PFSK-1 (cell line): ENCODE measurements around the gene NES.

Experiments
- POLR2AphosphoS5 ChIP-seq: IDR thresholded peaks from 2 replicates; pipeline ENCODE4 v1.6.1; 2012; ENCODE audit warnings: low read depth, mild to moderate bottlenecking, control low read depth, low read length, moderate library complexity
- TAF1 ChIP-seq: IDR thresholded peaks from 2 replicates; pipeline ENCODE4 v1.6.1; 2012; ENCODE audit warnings: low read length, control low read depth, borderline replicate concordance; ENCODE audit not compliant: insufficient read depth

DNA sequence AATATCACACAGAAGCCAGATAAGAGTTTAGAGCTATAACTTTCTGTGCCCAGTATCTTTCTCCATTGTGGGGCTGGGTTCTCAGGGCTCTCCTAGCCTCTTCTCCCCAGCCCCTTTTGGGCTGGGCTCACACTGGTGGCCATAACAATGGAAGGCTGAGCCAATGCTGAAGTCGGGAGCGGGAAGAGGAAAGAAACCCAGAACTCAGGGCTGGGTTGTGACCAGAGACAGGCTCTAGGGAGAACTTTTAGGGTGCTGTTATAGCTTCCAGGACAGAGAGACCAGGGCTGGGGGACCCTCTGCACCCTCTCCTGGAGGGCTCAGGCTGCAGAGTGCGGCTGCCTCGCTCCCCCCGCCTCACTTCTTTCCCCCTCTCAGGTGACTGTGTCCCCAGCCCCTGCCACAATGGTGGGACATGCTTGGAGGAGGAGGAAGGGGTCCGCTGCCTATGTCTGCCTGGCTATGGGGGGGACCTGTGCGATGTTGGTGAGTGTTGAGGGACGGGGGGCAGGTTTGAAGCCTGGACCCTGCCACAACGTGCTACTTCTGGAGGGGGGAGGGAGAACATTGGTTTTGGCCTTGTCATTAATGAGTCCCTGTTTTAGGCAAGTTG is 21.2 kb downstream of the NES start:
- TF ChIP-seq POLR2AphosphoS5 (no peak), TAF1 (no peak)
